NCI-H1105 (cell line): ENCODE results near the gene IBSP.

Experiments used
- DNase-seq: peaks from one replicate; lab custom pipeline; 2025; lab: John Stamatoyannopoulos, UW

The IBSP gene, protein sequence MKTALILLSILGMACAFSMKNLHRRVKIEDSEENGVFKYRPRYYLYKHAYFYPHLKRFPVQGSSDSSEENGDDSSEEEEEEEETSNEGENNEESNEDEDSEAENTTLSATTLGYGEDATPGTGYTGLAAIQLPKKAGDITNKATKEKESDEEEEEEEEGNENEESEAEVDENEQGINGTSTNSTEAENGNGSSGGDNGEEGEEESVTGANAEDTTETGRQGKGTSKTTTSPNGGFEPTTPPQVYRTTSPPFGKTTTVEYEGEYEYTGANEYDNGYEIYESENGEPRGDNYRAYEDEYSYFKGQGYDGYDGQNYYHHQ

DNA sequence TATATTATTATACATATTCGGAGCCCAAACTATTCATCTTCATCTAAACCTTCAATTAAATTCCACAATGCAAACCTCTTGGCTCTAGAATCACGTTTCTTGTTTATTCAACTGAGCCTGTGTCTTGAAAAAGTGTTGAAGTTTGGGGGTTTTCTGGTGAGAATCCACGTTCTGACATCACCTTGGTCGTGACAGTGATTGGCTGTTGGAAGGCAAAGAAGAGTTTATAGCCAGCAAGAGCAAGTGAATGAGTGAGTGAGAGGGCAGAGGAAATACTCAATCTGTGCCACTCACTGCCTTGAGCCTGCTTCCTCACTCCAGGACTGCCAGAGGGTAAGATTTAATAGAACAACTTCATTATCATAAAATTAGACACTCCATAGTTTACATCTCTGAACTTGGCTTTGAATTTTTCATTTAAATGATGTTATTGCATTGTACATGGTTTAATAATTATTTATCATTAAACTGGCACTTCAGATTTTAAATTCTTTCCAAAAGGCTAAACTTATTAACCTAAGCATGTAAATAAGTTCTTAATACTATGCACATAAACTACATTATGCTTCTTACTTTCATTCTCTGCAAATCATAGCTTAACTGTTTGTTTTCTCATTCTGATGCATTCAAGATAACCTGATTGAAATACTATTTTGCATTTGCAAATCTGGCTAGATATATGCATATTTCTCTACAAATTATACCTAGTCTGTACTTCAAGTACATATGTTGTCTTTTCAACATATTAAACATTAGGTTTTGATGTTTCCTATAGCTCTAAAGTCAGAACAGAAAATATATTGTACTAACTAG is at the start of gene IBSP:
TSS of gene IBSP (plus strand) at position 254 of the 813 bp plus-strand sequence. CDS start 2,808 bp downstream, outside the sequence.
- DNase-seq = no peak

DNA sequence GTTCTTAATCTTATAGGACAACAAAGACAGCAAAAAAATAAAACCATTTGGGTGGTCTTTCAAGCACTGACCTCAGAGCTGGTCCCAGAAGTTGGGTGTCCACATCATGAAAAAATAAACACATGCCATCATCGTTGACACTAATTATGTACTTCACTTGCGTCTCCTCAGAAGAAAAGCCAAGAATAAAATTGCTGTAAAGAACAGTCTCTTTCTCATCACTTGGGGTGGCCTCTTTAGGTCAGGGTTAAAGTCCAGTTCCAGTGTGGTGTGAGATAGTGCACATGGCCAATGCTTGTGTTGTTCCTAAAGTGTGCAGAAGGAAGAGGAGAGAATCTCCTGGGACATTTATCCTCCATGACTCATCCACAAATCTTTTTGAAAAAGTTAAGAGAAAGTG is 49.5 kb upstream of the IBSP start:
- no peak for DNase-seq

DNA sequence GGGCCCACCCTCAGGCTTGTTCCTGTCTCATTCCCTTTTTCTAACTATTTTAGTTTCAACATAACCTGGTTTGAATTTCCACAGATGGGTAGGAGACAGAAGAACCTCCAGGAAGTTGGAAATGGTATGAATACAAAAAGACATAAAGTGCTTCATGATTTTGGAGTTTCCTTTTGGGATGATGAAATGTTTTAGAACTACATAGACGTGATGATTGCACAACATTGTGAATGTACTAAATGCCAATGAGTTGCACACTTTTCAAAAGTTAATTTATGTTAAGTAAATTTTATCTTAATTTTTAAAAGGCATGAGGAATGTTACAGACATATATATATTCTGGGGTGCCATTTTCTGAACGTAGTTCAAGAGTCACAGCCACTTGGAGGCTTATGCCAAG is 41.1 kb upstream of the IBSP start:
- DNase-seq = no peak

DNA sequence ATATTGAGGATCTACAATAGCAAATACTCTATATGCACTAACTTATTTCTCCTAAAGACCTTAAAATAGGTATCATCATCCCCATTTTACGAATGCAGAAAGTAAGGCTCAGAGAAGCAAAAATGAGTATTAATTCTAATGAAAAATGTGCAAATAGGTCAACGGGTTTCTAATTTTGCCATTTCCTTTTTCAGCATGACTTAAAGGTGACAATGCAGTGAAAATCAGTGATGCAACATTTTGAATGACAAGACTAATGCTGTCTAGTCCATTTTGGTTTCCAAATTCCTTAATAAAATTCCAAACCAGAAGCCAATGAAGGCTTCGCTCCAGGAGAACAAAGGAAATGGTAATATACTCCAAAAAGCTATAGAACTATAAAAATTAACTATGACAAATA is 37.0 kb upstream of the IBSP start:
- DNase-seq = no peak

DNA sequence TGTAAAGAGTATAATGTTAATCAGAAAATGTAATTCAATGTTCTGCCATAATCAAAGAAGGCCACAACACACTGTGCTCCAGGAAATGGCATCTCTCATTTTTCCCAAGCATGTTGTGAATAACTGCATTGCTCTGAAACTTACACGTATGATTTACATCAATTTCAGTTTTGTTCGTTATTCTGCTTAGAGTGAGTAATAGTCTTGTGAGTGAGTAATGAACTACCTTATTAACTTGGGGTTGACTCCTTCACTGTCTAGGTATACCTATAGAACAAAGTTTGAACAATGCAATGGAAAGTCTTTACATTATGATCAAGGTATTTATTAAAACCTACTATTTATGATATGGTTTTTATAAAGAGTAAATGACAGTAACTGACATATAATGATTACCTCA is 17.8 kb upstream of the IBSP start:
- no peak for DNase-seq

DNA sequence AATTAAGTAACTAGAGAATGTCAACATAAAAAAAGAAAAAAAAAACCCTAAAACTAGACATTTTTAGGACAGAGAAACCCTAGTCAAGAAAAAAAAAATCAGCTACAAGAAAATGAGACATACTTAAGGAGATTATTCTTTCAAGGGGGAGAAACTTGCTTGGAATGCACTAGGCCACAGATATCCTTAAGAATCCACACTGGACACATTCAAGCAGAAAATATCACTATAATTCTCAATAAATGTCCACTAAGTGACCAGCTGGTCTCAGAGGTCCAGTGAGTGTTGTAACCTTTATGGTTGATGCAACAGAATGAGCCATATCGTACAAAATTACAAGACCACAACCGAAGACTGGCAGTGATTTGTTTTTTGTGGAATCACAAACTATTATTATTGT is 15.6 kb upstream of the IBSP start:
- no peak for DNase-seq

DNA sequence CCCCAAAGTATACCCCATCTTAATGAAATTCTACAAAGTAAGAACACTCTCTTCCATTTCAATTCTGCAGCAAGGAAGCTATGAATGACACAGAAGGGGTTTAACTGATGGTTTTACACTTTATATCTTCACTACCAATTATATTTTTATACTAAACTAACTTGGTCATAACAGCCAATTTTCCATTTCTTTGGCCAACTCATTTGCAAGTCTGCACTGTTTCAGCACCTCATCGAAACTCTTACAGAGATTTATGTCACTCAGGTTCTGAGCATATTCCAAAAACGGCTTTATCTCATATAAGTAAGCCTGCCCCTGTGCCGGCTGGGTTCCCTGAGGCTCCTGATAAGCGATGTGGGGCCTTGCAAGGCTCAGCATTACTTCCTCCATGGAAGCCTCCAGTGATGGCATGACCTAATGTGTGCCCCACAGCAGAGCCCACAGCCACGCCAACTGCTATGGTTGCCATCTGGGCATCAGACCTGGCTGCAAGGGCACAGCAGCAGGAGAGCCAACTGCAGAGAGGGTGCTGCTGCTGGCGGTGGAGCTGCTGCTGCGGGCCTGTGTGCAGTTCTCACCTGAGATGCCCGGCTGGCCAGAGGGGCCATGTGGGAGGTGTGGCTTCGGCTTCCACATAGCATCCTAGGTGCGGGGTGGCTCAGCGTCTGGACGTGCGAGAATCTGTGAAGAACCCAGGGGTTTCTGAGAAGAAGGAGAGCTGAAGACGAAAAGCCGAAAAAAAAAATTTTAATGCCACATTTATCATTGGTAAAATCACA is 13.4 kb upstream of the IBSP start:
- no peak for DNase-seq

DNA sequence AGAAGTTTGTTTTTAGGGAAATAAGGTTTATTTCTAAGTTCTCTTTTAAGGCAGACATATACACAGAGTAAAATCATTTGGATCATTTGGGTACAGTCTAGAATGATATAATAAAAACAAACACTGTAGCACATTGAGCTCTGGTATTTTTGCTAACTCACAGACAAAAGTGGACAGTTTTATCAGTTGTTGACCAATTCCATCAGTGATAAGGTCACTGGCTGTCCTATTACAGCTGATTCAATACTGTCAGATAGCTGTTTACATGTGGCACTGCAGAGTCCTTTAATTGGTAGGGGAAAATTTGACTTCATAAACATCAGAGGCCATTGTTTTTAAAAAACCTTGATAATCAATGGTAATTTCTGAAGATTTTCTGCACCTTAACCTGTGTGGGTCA is 3.5 kb downstream of the IBSP start:
- DNase-seq = no peak

DNA sequence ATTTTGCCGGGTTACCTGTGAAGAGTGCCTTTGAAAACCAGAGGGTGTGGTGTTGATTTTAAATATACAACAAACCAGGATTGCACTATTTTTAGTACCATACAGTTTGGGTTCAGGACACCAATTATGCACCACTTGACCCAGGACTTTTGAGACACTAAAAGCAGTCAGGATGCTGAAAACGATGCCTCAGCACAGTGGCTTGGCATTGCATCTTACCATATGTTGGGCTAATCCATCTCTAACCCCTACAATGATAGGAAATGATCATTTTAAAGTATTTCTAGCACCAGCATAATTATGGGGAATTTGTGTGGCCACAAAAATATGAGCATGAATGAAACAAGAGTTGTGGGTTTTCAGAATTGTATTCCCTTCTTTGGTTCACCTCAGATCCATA is 4.1 kb downstream of the IBSP start:
- DNase-seq = no peak

DNA sequence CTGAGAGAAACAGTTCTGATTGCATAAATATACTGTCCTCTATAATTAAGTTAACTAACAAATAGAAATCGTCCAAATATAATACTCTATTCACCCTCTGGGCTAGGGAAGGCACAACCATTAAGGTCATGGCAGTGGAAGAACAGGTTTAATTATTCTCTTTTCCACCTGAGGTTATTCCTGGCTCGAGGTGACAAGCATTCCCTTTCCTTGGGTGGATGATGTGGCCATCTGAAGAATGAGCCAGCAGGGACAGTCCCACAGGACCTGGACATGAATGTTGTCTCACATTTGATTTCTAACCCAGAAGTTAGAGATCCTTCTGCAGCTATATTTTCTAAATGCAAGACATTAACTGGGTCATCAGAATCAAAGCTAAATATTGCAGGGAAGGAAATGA is 5.5 kb downstream of the IBSP start:
- no peak for DNase-seq

DNA sequence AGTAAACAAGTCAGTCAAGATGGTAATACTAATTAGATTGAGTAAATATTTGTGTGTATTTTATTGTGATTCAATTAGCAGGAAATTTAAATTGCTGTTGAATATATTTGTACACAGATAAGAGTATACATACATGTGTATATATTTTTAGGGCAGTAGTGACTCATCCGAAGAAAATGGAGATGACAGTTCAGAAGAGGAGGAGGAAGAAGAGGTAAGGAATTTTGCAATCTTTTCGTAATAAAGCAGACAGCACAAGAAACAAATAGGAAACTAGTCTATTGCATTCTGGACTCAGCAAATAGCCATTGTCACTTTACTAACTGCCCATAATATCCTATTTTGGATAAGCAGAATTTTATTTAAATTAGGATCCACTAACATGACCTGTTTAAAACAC is 6.6 kb downstream of the IBSP start:
- DNase-seq = no peak

DNA sequence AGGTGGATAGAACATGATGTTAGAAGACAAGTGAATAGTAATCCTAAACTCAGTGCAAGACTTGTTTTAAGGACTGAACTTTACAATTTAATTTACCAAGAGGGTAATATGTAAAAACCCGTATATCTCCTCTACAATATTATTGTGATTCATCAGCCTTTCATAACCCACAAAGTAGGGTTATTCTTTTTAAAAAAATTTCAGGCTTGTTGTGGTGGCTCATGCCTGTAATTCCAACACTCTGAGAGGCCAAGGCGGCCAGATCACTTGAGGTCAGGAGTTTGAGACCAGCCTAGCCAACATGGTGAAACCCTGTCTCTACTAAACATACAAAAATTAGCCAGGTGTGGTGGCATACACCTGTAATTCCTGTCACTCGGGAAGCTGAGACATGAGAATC is 7.2 kb downstream of the IBSP start:
- no peak for DNase-seq

DNA sequence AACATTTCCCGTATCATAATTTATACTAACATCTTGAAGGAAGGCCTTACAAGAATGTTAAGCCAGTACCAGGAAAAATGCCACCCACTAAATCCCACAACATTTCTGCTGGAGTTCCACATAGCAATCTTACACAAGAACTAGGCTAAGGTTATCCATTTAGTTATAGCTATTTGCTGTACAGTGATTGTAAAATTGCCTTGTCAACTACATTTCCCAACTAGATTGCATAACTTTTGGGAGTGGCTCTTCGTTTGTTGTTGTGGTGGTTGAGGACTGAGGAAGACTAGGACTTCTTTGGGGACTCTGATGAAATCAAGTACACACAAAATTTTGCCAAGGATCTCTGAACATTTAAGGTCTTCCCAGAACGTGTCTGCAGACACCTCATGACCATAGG is 8.0 kb downstream of the IBSP start:
- DNase-seq = no peak

DNA sequence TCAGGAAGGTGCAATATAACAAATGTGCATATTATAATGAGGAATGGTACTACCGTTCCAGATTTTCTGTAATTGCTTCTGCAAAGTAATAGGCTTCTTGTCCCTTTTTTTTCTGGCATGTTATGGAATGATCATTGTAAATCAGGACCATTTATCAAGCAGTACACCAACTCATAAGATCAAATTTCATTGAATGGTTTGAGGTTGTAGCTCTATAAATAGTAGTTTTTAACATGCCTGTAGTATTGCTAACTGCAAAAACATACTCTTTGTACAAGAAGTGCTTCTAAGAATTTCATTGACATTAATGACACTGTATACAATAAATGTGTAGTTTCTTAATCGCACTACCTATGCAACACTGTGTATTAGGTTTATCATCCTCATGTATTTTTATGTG is 12.6 kb downstream of the IBSP start:
- no peak for DNase-seq

DNA sequence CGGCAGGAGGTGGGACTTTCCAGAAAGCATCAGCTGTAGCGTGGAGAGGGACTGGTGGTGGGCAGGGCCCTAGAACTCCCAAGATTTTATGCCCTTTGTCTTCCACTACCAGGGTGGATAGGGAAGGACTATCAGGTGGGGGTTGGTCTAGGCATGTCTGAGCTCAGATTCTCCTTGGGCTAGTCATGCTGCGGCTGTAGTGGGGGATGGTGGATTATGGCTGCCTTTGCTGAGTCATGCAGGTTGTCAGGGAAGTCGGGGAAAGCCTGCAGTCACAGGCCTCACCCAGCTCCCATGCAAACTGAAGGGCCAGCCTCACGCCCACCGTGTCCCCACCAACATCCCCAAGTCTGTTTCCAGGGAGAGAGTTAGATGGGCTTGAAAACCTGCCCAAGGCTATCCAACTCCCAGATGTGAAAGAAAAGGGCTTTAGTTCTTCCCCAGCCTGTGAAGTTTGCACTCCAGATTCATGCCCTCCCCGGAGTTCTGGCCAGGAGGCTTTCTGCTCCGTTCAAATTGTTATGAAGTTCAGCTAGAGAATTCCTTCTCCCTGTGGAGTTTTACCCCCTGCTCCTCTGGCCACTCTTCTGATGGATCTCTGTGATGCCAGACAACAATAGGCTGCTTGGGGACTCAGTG is 20.0 kb downstream of the IBSP start:
- no peak for DNase-seq

DNA sequence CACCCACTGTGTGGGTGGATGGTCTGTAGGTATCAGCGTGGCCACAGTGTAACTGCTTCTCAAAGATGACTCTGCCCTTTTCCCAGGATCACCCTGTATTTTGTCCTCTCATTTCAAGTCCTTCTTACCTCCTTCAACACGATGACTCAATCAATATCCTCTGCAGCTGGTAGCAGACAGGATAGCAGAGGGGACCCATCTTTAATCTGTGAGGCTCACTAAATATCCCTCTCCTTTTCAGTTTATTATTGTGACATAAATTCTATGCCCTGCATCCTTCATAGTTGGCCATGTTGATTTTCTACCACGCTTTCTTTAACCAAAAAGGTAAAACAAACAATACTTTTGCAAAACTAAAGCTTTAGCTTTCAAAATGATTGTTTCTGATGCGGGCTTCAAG is 23.8 kb downstream of the IBSP start:
- DNase-seq = no peak

DNA sequence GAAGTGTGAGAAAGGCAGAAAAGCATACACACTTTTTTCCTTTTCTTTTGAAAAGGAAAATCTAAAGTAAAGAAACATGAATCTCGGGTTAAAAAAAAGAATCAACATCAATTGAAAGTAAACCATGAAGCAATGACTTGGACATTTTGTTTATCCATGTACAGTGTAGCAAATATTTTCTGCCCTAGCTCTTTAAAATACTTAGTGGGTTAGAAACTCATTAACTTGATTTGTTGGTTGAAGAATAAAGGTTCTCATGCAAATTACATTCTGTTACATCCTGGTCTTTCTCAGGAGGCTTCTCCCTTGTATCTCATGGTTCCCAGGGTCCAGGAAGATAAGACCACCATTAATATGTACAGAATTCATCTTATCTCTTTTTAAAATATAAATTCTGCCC is 24.4 kb downstream of the IBSP start:
- no peak for DNase-seq

DNA sequence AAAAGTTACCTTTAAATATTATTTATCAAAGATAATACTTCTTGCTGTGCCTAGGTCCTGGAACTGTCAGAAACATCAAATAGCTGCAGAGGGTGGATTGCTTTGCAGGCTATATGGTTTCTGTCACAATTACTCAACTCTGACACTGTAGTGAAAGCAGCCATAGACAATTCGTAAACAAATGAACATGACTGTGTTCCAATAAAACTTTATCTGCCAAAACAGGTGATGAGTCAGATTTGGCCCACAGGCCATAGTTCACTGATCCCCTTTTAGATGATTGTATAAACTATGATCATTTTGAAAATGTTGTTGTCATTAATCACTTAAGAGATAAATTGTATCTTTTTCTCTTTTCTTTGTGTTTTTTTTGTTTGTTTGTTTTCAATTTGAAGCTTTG is 25.0 kb downstream of the IBSP start:
- no peak for DNase-seq

DNA sequence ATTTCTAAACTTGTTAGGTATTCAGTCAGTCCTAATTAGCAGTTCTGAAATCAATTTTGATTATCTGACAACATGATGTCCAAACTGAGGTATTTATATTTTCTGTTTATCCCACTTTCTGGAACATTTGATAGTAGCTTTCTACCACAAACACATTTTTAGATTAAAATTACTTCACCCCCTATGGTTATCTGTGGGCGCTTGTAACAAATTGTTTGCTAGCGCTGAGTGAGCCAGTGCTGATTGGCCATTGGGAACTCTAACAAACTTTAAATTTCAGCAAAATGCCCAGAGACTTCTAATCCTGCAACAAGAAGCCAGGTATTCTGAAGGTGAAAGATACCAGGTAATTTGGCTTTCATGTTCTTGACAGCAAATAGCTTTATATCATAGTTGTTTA is 33.3 kb downstream of the IBSP start, which contains the start of gene MEPE:
TSS of gene MEPE (plus strand) at position 301 of the 400 bp plus-strand sequence. CDS start 1,746 bp downstream, outside the sequence.
- no peak for DNase-seq

DNA sequence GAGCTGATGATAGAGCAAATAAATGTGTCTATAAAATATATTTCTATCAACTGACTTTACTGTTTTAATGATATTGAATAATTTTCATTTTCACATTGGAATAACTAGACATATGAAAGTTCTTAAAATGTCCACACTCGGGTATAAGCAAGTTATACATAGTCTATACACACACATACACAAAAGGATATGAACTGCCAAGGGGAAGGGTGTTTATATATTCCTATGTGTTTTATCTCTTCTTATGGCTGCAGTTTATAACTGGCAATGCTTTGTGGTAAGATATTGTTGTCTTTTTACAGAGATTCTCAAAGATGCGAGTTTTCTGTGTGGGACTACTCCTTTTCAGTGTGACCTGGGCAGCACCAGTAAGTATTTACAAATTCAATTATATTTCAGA is 35.0 kb downstream of the IBSP start:
- DNase-seq = no peak

DNA sequence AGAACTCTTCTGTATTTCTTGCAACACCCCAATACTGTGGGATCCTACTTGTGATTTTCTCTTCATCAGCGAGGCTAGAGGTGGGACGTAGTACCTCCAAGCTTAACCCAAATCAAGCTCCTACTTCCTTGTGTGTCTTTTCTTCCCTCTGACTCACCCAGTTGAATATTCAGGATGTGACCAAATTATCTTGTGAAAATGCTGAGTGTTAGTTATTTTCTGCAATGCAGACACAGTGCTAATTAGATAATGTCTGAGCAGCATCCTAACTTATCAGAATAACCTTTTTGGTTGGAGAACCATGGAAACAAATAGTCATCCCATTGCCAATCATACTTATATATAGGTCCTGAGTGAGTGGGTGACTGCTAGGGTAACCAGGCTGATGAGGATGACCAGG is 35.8 kb downstream of the IBSP start:
- DNase-seq = no peak

DNA sequence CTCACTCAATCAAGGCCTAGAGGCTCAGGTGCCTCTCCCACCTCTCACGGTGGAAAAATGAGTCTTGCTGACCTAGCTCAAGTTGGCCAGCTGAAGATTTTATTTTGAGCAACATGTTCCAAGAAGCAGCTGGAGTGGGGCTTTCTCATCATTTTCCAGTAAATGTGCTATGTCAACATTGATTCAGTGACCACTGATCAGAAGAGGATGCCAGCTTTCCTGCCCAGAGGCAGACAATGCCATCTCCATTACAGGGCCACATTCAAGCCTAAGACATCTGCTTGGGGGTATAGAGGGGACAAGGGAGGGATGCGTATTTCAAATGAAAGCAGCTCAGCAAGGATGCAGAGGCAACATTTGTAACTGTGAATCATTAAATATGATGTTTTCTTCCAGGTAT is 36.4 kb downstream of the IBSP start:
- no peak for DNase-seq
